Smooth muscle cell (in vitro differentiated cells): ENCODE results near the gene HMGXB4. TPM values are rescaled to one million over a fixed set of nuclear protein-coding genes. Genes with fewer than 3 reads are reported as not detected.

Experiments
- DNase-seq: peaks from one replicate; lab custom pipeline; 2025; ENCODE audit not compliant: unreplicated experiment; lab: John Stamatoyannopoulos, UW
- H2AFZ ChIP-seq: fragments of 200-600 bp; sonication (generic); 2 replicates; pipeline ENCODE4 v1.6.0; 2016; ENCODE audit warnings: antibody characterized with exemption, low read depth, mild to moderate bottlenecking
- H3F3A ChIP-seq: fragments of 200-600 bp; sonication (generic); 2 replicates; pipeline ENCODE4 v1.6.0; 2017; ENCODE audit warnings: antibody characterized with exemption, low read depth
- H3K27ac ChIP-seq: fragments of 200-600 bp; sonication (generic); 2 replicates; pipeline ENCODE4 v1.5.1; 2016; ENCODE audit warnings: low read depth, mild to moderate bottlenecking
- H3K27me3 ChIP-seq: fragments of 200-600 bp; sonication (generic); 2 replicates; pipeline ENCODE4 v1.6.1; 2016; ENCODE audit warnings: low read depth, mild to moderate bottlenecking
- H3K36me3 ChIP-seq: fragments of 200-600 bp; sonication (generic); 2 replicates; pipeline ENCODE4 v1.5.1; 2016; ENCODE audit warnings: low read depth
- H3K4me1 ChIP-seq: fragments of 200-600 bp; sonication (generic); 2 replicates; pipeline ENCODE4 v1.5.1; 2016; ENCODE audit warnings: low read depth
- H3K4me2 ChIP-seq: fragments of 200-600 bp; sonication (generic); 2 replicates; pipeline ENCODE4 v1.6.0; 2016; ENCODE audit warnings: mild to moderate bottlenecking
- H3K4me3 ChIP-seq: fragments of 200-600 bp; sonication (generic); 2 replicates; pipeline ENCODE4 v1.5.1; 2016; ENCODE audit warnings: mild to moderate bottlenecking
- H3K79me2 ChIP-seq: fragments of 200-600 bp; sonication (generic); 2 replicates; pipeline ENCODE4 v1.6.0; 2016; ENCODE audit warnings: low read depth, mild to moderate bottlenecking
- H3K9ac ChIP-seq: fragments of 200-600 bp; sonication (generic); 2 replicates; pipeline ENCODE4 v1.6.0; 2016; ENCODE audit warnings: low read depth
- H3K9me3 ChIP-seq: fragments of 200-600 bp; sonication (generic); replicated peaks from 2 replicates; pipeline ENCODE4 v1.5.1; 2016; ENCODE audit warnings: low read depth
- H4K20me1 ChIP-seq: fragments of 200-600 bp; sonication (generic); 2 replicates; pipeline ENCODE4 v1.6.0; 2016; ENCODE audit warnings: low read depth
- CTCF ChIP-seq: fragments of 200-600 bp; sonication (generic); IDR thresholded peaks from 2 replicates; pipeline ENCODE4 v1.5.1; 2017; ENCODE audit warnings: borderline replicate concordance, mild to moderate bottlenecking, antibody characterized with exemption; ENCODE audit not compliant: insufficient read depth, poor library complexity, severe bottlenecking
- WGBS: methylation state at CpG from one replicate; pipeline ENCODE4 v1.1.7; 2016; ENCODE audit warnings: low lambda C conversion rate; 5-methylcytosine and 5-hydroxymethylcytosine counted together
- polyA plus RNA-seq: library from polyadenylated mRNA; unstranded; fragments of >200 nt; fragmentation: Nextera tagmentation; extraction: Ambion mirVana; gene quantifications from 2 replicates; pipeline ENCODE4 v1.2.1, GENCODE V29; 2016
- total RNA-seq: library from RNA; depleted of rRNA; stranded (reverse); fragments of >200 nt; gene quantifications from 2 replicates; pipeline ENCODE4 v1.2.3, GENCODE V29; 2014

Gene HMGXB4
- total RNA-seq = 33.0 and 34.1 TPM in 2 replicates
- 20.0 and 28.2 TPM in 2 replicates for polyA plus RNA-seq

GRCh38 chr22:35257321-35258190 lies at the start of gene HMGXB4:
TSS of gene HMGXB4 (plus strand) at chr22:35257493. CDS start at chr22:35262391, 4,898 bp downstream.
- H2AFZ ChIP-seq = peak within 1 kb of the TSS; percentile 100
- H3K4me3 ChIP-seq = peak within 1 kb of the TSS; percentile 95
- H3K27me3 ChIP-seq = no peaks in the 10 kb centered on the region
- H3K27ac ChIP-seq = peak within 1 kb of the TSS; percentile 88
- no peaks in the 10 kb centered on the region for H3K36me3 ChIP-seq
- H4K20me1 ChIP-seq = peaks cover 32% of the 10 kb centered on the region
- peaks cover 17% of the 10 kb centered on the region for H3K4me1 ChIP-seq
- DNase-seq = peak; percentile 58
- peak within 1 kb of the TSS; percentile 89 for H3K4me2 ChIP-seq
- H3K9ac ChIP-seq = peak within 1 kb of the TSS; percentile 99
- TF ChIP-seq CTCF = no peak
- no peaks in the 10 kb centered on the region for H3F3A ChIP-seq
- WGBS = under 1% methylated on average over 49 of the region's 84 CpGs
- H3K9me3 ChIP-seq = no peaks in the 10 kb centered on the region
- H3K79me2 ChIP-seq = peaks cover 45% of the 10 kb centered on the region

DNA sequence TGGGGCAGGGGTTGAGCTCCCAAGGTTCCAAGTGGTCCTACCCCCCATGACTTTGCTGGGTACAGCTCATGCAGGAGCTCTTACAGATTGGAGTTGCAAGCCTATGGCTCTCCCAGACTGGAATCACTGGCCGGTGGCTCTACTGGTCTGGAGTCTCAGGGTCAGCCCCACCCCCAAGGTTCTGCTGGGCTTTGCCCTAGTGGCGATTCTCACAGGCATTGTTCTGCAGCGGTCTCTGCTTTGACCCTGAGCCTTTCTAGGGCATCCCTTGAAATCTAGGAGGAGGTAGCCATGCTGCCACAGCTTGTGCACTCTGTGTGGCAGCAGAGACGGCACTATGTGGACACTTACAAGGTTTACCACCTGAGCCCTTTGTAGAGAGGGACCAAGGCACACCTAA lies 49.3 kb upstream of the HMGXB4 start:
- H3K4me3 ChIP-seq = no peak overlapping the region
- no peak overlapping the region for H3K4me2 ChIP-seq
- no peak overlapping the region for H3K27ac ChIP-seq
- no peak overlapping the region for H3K9ac ChIP-seq
- no peak overlapping the region for H2AFZ ChIP-seq
- peaks cover 11% of the 10 kb centered on the region for H3K4me1 ChIP-seq
- no peaks in the 10 kb centered on the region for H3F3A ChIP-seq
- DNase-seq = no peak
- no peaks in the 10 kb centered on the region for H3K79me2 ChIP-seq
- H3K9me3 ChIP-seq = no peaks in the 10 kb centered on the region
- no peaks in the 10 kb centered on the region for H3K36me3 ChIP-seq
- 84% methylated on average over 4 of the region's 4 CpGs for WGBS
- H4K20me1 ChIP-seq = no peaks in the 10 kb centered on the region
- TF ChIP-seq CTCF = no peak
- no peaks in the 10 kb centered on the region for H3K27me3 ChIP-seq

DNA sequence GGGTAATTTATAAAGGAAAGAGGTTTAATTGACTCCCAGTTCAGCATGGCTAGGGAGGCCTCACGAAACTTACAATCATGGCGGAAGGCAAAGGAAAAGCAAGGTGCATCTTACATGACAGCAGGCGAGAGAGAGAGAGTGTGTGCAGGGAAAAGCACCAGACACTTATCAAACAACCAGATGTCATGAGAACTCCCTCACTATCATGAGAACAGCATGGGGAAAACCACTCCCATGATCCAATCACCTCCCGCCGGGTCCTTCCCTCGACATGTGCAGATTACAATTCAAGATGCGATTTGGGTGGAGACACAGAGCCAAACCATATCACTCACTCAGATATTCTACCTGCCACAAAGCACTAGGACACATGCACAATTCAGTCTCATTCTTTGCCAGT lies 48.1 kb upstream of the HMGXB4 start:
- H3K79me2 ChIP-seq = no peaks in the 10 kb centered on the region

More for the DNA sequence above, 48.1 kb upstream of the HMGXB4 start:
- Histone ChIP-seq H3F3A (no peaks in the 10 kb centered on the region), H3K4me3 (no peak overlapping the region), H3K9me3 (no peaks in the 10 kb centered on the region), H3K4me1 (peaks cover 11% of the 10 kb centered on the region), H4K20me1 (no peaks in the 10 kb centered on the region), H3K36me3 (no peaks in the 10 kb centered on the region), H3K27ac (no peak overlapping the region), H3K27me3 (no peaks in the 10 kb centered on the region), H2AFZ (no peak overlapping the region), H3K9ac (no peak overlapping the region), H3K4me2 (no peak overlapping the region)
- TF ChIP-seq CTCF = no peak
- DNase-seq = no peak
- WGBS = 93% methylated on average over 7 of the region's 7 CpGs
